GM13976 (cell line): ENCODE measurements around the gene TNFRSF19.

Source experiments
- DNase-seq: peaks from one replicate; pipeline ENCODE4 v3.0.0; 2012; ENCODE audit warnings: low spot score
- in situ Hi-C: fragments of 300-500 bp; cut with MboI; formaldehyde crosslinking; loops from one replicate; pipeline ENCODE4 v1.12.0; 2022; ENCODE audit warnings: low sequenced_read_pairs, mixed read lengths, inconsistent platforms; ENCODE audit not compliant: unreplicated experiment
- TF ChIP-seq, protein P1 (sequence below): IDR thresholded peaks from 2 replicates; pipeline ENCODE4 v1.5.1; 2012; ENCODE audit warnings: borderline replicate concordance, mild to moderate bottlenecking; ENCODE audit not compliant: insufficient read depth; ENCODE audit errors: extremely low read depth, missing control alignments, control extremely low read depth

Gene TNFRSF19

DNA sequence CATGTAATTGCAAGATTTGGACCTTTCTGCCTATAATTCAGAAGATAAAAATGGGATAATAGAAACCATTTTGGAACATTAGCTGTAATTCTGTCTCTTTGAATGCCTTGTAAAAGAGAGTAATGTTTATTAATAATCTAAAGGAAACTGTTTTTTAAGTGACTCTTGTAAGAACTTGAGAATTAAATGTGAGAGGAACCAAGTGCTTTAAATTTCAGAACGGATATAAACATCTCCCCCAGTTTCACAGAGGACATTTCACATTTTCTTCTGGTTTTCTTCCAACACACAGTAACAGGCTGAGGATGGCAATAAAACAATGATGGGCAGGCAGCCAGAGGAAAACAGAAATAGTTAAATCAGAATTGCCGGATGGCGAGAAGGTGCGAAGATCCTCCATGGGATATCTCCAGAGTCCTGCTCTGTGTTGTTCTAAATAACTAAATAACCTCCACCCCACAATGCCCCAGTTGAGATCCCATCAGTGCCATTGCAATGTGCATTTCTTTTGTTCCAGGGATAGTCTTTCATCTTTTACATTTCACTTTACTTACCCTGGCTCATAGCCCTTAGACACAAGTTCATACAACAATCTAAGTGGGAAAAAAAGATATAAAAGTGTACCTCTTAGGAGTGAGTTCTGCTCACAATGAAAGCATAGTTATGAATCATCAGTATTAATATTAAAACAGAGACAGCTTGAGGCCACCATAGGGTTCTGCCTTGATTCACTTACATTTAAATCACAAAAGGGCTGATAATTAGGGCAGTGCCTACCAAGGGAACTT lies 73.3 kb downstream of the TNFRSF19 start:
- no peak for DNase-seq
- in situ Hi-C loops = no loop called here
- TF ChIP-seq, protein P1, sequence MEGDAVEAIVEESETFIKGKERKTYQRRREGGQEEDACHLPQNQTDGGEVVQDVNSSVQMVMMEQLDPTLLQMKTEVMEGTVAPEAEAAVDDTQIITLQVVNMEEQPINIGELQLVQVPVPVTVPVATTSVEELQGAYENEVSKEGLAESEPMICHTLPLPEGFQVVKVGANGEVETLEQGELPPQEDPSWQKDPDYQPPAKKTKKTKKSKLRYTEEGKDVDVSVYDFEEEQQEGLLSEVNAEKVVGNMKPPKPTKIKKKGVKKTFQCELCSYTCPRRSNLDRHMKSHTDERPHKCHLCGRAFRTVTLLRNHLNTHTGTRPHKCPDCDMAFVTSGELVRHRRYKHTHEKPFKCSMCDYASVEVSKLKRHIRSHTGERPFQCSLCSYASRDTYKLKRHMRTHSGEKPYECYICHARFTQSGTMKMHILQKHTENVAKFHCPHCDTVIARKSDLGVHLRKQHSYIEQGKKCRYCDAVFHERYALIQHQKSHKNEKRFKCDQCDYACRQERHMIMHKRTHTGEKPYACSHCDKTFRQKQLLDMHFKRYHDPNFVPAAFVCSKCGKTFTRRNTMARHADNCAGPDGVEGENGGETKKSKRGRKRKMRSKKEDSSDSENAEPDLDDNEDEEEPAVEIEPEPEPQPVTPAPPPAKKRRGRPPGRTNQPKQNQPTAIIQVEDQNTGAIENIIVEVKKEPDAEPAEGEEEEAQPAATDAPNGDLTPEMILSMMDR = no peak

DNA sequence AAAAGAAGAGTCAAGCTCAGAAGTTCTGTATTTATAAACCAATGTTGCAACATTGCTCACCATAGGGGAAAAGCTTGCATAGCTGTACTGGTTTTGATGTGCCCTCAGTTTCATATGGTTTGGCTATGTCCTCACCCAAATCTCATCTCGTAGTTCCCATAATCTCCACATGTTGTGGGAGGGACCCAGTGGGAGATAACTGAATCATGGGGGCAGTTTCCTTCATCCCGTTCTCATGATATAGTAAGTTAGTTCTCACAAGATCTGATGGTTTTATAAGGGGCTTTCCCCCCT lies 73.9 kb downstream of the TNFRSF19 start:
- TF ChIP-seq, protein P1 = no peak
- in situ Hi-C loops = no loop called here
- no peak for DNase-seq

DNA sequence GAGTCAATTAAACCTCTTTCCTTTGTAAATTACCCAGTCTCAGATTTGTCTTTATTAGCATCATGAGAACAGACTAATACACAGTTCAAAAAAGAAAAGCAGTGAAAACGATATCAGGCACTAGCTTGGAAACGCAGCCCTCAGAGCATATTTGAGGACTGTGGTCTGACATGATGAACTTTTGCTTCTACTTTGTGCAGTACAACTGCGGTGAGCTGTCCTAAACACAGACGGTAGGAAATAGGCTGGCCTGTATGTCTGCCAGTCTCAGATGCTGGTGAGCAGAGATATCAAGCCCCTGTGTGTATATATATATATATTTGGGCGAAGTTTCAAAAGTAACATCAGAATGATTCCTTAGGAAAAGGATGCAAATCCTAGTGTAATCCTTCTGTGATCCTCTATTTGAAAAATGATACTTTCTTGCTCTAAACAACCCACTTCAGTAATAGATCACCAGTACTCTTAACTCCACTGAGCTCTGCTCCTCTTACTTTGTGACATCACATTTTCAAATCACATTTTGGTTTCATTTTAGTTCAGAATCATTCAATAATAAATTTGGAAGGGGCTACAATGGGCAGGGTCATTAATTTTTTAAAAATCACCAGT lies 74.4 kb downstream of the TNFRSF19 start:
- no peak for DNase-seq
- TF ChIP-seq, protein P1 = no peak
- in situ Hi-C loops = no loop called here

DNA sequence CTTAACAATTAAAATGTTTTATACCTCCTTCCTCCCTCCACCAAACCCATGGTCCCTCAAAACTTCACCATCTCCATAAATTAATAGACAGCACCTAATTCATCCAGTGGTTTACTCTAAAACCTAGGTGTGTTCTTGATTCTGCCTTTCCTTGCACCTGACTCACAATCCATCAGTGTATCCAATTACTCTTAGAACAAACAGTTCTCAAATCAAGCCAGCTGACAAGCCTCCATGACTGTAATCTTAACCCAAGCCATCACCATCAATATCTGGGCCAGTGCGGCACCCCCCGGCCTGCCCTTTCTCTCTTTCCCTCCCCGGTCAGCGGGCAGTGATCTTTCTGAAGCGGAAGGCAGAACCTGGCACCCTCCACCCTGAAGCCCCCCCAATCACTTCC lies 75.6 kb downstream of the TNFRSF19 start:
- in situ Hi-C loops = no loop called here
- TF ChIP-seq, protein P1 = no peak
- DNase-seq = no peak

DNA sequence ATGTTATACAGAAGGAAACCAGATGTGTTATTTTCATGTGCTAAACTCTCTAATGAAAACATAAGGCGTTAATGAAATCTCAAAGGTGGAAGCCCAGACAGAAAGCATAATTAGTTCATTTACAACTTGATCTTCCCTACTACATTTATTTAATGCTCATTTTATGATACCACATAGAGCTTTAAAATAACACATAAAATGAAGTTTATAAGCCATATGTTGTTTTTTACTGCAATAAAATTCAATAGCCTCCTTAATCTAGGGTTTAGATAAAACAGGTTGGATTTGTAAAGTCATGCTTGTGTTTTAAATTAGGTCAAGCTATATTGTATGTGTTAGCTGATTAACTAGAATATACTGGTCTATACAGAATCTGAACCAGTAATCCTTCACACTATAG lies 81.2 kb downstream of the TNFRSF19 start:
- in situ Hi-C loops = no loop called here
- DNase-seq = no peak
- TF ChIP-seq, protein P1 = no peak

DNA sequence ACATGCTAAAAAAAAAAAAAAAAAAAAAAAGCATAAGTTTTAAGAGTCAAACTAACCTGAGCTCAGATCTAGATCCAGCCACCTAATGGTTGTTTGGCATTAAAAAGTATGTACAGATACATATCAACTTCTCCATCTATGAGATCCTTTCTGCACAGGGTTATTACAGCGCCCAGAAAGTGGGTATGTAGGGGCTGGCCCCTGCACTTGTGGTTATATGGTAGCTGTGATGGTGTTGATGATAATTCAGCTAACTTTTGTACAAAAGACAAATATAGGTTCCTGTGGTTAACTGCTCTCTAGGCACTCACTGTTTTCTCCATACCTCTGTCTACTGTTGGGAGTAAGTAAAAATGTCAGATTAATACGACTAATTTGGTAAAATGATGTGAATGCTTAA lies 81.7 kb downstream of the TNFRSF19 start:
- TF ChIP-seq, protein P1 = no peak
- in situ Hi-C loops = no loop called here
- no peak for DNase-seq
